Aorta (tissue), 5 donors: Measurements from ENCODE around the gene CDH26. TPM values are rescaled to one million over a fixed set of nuclear protein-coding genes. Genes with fewer than 3 reads are reported as not detected.
A peak's percentile ranks its signal among the peaks of the same experiment; 100 is the strongest.

Experiments
- ATAC-seq: fragments of 200-7000 bp; cut with Tn5 transposase; one replicate; pipeline ENCODE4 v1.9.1; 2022; ENCODE audit warnings: moderate library complexity; ENCODE audit not compliant: low FRiP score
- DNase-seq, 2 donors: peaks; one replicate each; pipeline ENCODE4 v3.0.0-alpha.2; 2020
- H3K27ac ChIP-seq, 2 donors: one replicate each; pipeline ENCODE4 v1.5.1; 2013; ENCODE audit warnings: low read length in 2 of 2, mild to moderate bottlenecking in 2 of 2, moderate library complexity in 2 of 2, control low read depth in 1 of 2, inconsistent platforms in 1 of 2, low read depth in 1 of 2
- H3K27me3 ChIP-seq, 2 donors: one replicate each; pipeline ENCODE4 v1.6.1; 2013; ENCODE audit warnings: control low read depth in 1 of 2, low read length in 1 of 2, mild to moderate bottlenecking in 1 of 2, moderate library complexity in 1 of 2; ENCODE audit not compliant: insufficient read depth in 2 of 2, control insufficient read depth in 1 of 2
- H3K36me3 ChIP-seq, 2 donors: one replicate each; pipeline ENCODE4 v1.6.1; 2013; ENCODE audit warnings: control low read depth in 1 of 2, low read length in 1 of 2, mild to moderate bottlenecking in 1 of 2; ENCODE audit not compliant: insufficient read depth in 2 of 2, control insufficient read depth in 1 of 2
- H3K4me1 ChIP-seq, 2 donors: one replicate each; pipeline ENCODE4 v1.6.1; 2013; ENCODE audit warnings: low read length in 2 of 2, control low read depth in 1 of 2, mild to moderate bottlenecking in 1 of 2, moderate library complexity in 1 of 2; ENCODE audit not compliant: insufficient read depth in 2 of 2, control insufficient read depth in 1 of 2
- H3K4me3 ChIP-seq, 2 donors: one replicate each; pipeline ENCODE4 v1.5.1; 2013; ENCODE audit warnings: low read length in 2 of 2, control low read depth in 1 of 2, mild to moderate bottlenecking in 1 of 2
- H3K9me3 ChIP-seq: one replicate; pipeline ENCODE4 v1.6.1; 2013; ENCODE audit warnings: mild to moderate bottlenecking, low read length; ENCODE audit not compliant: control insufficient read depth
- WGBS, 2 donors: extraction: QIAGEN DNeasy Blood & Tissue Kit; methylation state at CpG; one replicate each; pipeline ENCODE4 v1.1.7; 2013; 5-methylcytosine and 5-hydroxymethylcytosine counted together
- intact Hi-C, 2 donors: fragments of 100-400 bp; cut with DNase I; formaldehyde crosslinking; loops; one replicate each; pipeline versions ENCODE4 v1.14.2 to v1.15.0; 2022
- polyA plus RNA-seq, 2 donors: library from polyadenylated mRNA; stranded (reverse); fragments of 200-250 nt; gene quantifications; one replicate each; pipeline ENCODE4 v1.2.3, GENCODE V29; 2013
- total RNA-seq, 2 donors: library from RNA; stranded (reverse); fragmentation: NEBNext Ultra II Directional; extraction: Animal tissue kit (Norgen Biotek cat#: 25700); gene quantifications; one replicate each; pipeline ENCODE4 v1.2.1, GENCODE V29; 2021
- donor health status: healthy with polysubstance abuse.
- donor health status: Bipolar disorder and iron deficiency.
- donor health status: DM: no; HTN: no; CAD: no.
- donor health status: DM: no; HTN: no; CAD: no.
- donor health status: DM: yes; HTN: yes; CAD: no.

The CDH26 gene
- total and polyA plus RNA-seq, 4 donors: 1.2 to 4.5 (median 2.8) TPM; not detected in 1

GRCh38 chr20:60062431-60063047, 104.3 kb downstream of the CDH26 start:
- H3K27me3 ChIP-seq: no peaks in the 10 kb centered on the region
- H3K27ac ChIP-seq: peak overlapping the region in 1 of 2 donors; percentile 31
- 17 to 23% methylated on average over 22 of the region's 22 CpGs for WGBS, 2 donors
- no peaks in the 10 kb centered on the region for H3K36me3 ChIP-seq
- ATAC-seq (peak; percentile 46), DNase-seq (peak in 1 of 2 donors; percentile 71)
- H3K4me1 ChIP-seq: peaks cover 0 to 3% of the 10 kb centered on the region in 2 donors
- H3K4me3 ChIP-seq: no peak overlapping the region
- intact Hi-C loops: loop anchor here in 1 of 2 donors (5.0 to 10.0 kb wide), 3 partner anchors 40 to 1832 kb away; no protein-coding TSS in a partner anchor
- H3K9me3 ChIP-seq: no peaks in the 10 kb centered on the region

- intact Hi-C loops: loop anchor here in 1 of 2 donors (5.0 to 10.0 kb wide), 3 partner anchors 39 to 1832 kb away; no protein-coding TSS in a partner anchor
- H3K27me3 ChIP-seq: no peaks in the 10 kb centered on the region
- peak; percentile 61 for ATAC-seq
- WGBS, 2 donors: 5 to 11% methylated on average over 4 of the region's 4 CpGs
- H3K36me3 ChIP-seq: no peaks in the 10 kb centered on the region
- no peak overlapping the region for H3K4me3 ChIP-seq
- no peaks in the 10 kb centered on the region for H3K9me3 ChIP-seq
- peaks cover 0 to 3% of the 10 kb centered on the region in 2 donors for H3K4me1 ChIP-seq
- no peak overlapping the region for H3K27ac ChIP-seq
- DNase-seq: peak in 1 of 2 donors; percentile 69
These were observed 104.8 kb downstream of the CDH26 start for GRCh38 chr20:60063048-60063451.

- H3K9me3 ChIP-seq: no peaks in the 10 kb centered on the region
- ATAC-seq (no peak), DNase-seq (no peak)
- H3K27ac ChIP-seq: no peak overlapping the region
- peaks cover 0 to 3% of the 10 kb centered on the region in 2 donors for H3K4me1 ChIP-seq
- no peaks in the 10 kb centered on the region for H3K36me3 ChIP-seq
- no peak overlapping the region for H3K4me3 ChIP-seq
- H3K27me3 ChIP-seq: no peaks in the 10 kb centered on the region
- intact Hi-C loops: loop anchor here in 1 of 2 donors (5.0 to 10.0 kb wide), 3 partner anchors 38 to 1831 kb away; no protein-coding TSS in a partner anchor
- WGBS, 2 donors: 91 to 96% methylated on average over 3 of the region's 3 CpGs
These were observed 105.6 kb downstream of the CDH26 start for GRCh38 chr20:60063739-60064380.

Other genes with a start within 250 kb of the CDH26 start
- gene SYCP2, start 24.8 kb upstream of the CDH26 start, total RNA-seq: 1 to 10 TPM; 2.4 to 5.6 TPM
- 1 to 10 TPM in 1 of 2 donors, under 1 TPM in 1; 0.38 to 5.9 TPM for gene SYCP2, start 24.8 kb upstream of the CDH26 start, polyA plus RNA-seq
- gene PPP1R3D, start 18.1 kb upstream of the CDH26 start, total RNA-seq: 1 to 10 TPM; 8.0 to 8.3 TPM
- 1 to 10 TPM; 2.5 to 4.4 TPM for gene PPP1R3D, start 18.1 kb upstream of the CDH26 start, polyA plus RNA-seq
- 10 to 100 TPM in 1 of 2 donors, 1 to 10 TPM in 1; 8.7 to 16.6 TPM for gene FAM217B, start 18.0 kb upstream of the CDH26 start, total RNA-seq
- gene FAM217B, start 18.0 kb upstream of the CDH26 start, polyA plus RNA-seq: 1 to 10 TPM; 5.4 to 5.6 TPM